Stimulated activated CD8-positive, alpha-beta memory T cell treated with anti-CD3 and anti-CD28 coated beads, Interleukin-12 subunit alpha, Interleukin-12 subunit beta, amount 100 ng/mL, for 4 hours (primary cell): Measurements from ENCODE around the gene C9orf40.

Source experiments
- DNase-seq: peaks from one replicate; pipeline ENCODE4 v3.0.0-alpha.2; 2020; ENCODE audit warnings: low read depth

Gene C9orf40

DNA sequence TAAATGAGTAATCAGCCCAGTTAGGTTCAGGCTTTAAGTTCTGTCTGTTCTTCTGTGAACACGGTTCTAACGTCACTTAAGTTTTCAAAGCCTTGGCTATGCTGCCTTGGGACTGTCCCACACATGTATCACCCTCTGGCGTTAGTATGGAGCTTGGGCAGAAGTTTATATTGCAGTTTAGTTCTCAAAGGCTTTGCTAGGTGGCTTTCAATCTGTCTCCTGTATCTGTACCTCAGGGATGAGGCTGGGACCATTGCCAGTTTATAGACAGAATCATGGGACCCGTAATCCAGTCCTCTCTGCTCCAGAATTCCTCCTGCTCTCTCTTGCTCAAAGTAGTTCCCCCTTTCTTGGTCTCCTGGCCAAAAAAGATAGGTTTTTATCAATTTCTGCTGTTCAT lies 12.1 kb downstream of the C9orf40 start:
- DNase-seq: no peak

DNA sequence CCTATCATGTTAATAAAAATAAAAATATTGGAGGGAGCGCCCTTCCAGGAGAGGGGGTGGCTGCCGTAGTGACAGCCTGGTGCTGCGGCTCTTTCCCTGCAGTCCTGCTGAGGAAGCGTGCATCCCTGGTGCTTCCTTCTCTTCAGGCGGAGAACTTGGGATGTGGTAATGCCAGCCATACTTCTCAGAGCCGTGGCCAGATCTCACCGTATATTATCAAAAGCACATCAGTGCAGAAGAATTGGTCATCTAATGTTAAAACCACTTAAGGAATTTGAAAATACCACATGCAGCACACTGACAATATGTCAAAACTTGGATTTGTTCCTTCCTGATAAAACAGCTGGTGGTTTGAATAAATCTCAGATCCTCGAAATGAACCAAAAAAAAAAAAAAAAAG lies 17.7 kb downstream of the C9orf40 start:
- no peak for DNase-seq

DNA sequence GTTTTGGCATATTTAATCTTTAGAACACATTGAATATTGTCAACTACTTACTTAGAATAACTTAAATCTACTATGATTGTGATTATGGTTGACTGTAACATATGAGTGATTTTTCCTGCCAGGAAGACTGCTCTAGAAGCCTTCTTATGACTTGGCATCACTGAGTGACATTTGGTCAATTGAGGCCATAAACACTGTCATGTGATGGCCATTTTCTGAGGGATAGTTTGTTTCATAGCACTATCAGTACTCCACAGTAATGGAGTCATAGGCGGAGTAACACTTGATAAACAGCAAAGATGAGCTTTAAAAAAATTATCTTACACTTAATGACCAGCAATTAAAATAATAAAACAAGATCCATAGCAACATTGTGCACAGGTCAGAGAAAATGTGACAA lies 31.0 kb downstream of the C9orf40 start:
- DNase-seq: no peak

DNA sequence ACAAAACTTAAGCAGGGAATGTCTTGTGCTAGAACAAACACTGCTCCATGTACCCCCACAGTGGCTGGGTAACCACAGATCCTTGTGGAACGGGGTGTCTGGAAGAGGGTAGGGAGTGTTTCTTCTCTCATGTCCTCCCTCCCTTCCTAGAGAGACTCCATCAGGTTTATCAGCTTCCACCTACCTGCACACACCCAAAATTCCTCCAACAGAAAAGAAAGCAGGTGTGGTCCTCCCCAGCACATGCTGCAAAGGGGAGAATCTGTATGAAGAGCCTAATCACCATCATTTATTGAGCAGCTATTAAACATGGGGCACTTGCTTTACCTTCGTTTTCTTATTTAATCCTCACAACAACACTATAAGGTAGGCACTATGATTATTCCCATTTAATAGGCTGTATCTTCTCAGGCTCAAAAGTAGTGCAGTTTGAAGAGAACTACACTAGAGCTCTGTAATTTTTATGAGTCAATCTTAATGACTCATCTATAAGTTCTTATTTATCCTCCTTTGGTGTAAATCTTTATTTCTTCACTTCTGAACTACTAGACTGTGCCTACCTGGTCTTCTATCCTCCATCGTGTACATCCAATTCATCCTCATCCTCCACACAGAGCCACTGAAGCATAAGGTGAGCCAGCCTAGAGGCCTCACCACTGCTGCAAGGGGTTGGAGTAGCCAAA lies 31.6 kb downstream of the C9orf40 start:
- no peak for DNase-seq

DNA sequence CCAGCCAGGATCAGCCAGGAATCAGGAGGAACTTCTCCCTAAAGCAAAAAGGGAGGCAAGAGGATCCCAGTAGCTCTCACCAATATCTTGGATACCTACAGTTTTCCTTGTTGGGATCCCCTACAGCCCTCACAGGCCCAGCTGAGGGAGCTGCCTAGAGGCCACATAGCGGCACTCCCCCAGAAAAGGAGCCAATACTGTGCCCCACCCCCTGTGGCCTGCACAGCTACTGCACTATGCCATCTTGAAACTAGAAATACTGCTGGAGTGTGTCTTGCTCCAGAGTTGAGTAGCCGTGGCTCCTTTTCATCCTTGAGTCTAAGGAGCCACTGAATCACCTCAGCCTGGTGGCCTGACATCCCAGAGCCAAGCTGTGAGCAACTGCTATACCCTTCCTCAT lies 42.7 kb downstream of the C9orf40 start:
- no peak for DNase-seq

DNA sequence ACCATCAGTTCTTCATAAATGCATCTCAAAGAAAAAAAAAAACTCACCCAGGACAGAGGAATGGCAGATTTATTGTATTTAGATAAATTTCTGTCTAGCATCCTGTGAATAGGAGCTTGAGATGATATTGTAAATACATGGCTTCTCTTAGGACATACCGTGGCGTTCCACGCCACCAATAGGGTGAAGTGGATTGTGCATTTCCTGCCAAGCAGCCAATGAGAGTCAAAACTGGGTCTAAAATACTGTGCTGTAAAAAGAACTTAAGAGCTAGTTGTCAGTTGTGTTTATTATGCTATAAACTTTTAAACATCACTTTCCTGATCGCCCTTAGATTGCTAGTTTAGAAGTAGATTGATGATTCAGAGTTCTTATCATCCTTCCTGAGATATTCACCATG lies 44.0 kb downstream of the C9orf40 start:
- DNase-seq: no peak

DNA sequence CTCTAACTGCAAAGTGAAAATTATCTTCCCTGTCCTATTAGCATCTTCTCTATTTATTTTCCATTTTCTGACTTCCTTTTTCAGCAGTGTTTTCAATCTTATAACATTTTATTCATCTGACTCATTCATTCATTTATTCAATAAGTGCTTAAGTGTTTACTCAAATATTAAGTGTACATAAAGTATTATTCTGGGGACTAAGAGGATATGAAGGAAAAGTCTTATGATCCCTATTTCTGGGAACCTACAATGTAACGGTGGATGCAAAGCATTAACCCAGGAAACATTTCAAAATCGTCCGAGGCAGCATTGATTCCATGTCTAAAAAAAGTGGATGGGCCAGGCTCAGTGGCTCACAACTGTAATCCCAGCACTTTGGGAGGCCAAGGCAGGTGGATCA lies 45.6 kb downstream of the C9orf40 start:
- no peak for DNase-seq

DNA sequence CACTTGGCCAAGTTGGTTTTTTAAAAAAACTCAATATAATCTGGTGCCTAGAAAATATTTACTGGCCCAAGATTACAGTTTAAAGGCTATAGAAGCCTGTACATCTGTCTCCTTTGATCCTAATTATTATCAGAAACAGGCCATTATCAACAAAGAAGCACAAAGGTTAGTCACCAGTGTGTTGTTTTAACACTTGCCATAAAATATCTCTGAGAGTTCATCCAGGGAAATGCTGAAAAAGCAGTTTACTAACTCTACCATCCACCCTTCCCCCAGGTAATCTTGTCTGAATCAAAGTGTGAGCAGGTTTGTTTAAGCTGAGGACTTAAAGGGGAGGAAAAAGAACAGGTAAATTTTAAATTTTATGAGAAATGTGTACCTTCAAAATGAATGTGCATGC lies 51.7 kb downstream of the C9orf40 start:
- no peak for DNase-seq
